WTC11 (cell line): ENCODE measurements around the gene ETNK1. TPM values are rescaled to one million over a fixed set of nuclear protein-coding genes. Genes with fewer than 3 reads are reported as not detected.

ENCODE experiments used
- ATAC-seq: fragments of 200-7000 bp; cut with Tn5 transposase; 2 replicates; pipeline ENCODE4 v1.10.0; 2021; ENCODE audit warnings: mild to moderate bottlenecking, moderate library complexity
- CTCF ChIA-PET: fragments of 300-600 bp; sonication (Branson Sonifier 250); formaldehyde crosslinking; loops from one replicate; lab custom pipeline; 2021; ENCODE audit warnings: antibody characterized with exemption; lab: Charles Lee
- POLR2A ChIA-PET: fragments of 350-600 bp; sonication (Branson Sonifier 250); formaldehyde crosslinking; loops from one replicate; lab custom pipeline; 2021; ENCODE audit warnings: antibody characterized with exemption; lab: Charles Lee
- DNase-seq: peaks from one replicate; pipeline ENCODE4 v3.0.0; 2021; ENCODE audit warnings: low spot score
- H3K27ac Mint-ChIP-seq: 2 replicates; pipeline ENCODE4 v1.8.0; 2021; ENCODE audit warnings: mixed read lengths
- H3K27me3 Mint-ChIP-seq: 2 replicates; pipeline ENCODE4 v1.8.0; 2021; ENCODE audit warnings: low read depth, mild to moderate bottlenecking, moderate library complexity, mixed read lengths
- H3K36me3 Mint-ChIP-seq: 2 replicates; pipeline ENCODE4 v1.8.0; 2021; ENCODE audit warnings: mixed read lengths
- H3K4me1 Mint-ChIP-seq: 2 replicates; pipeline ENCODE4 v1.8.0; 2022; ENCODE audit warnings: mixed read lengths
- H3K4me3 Mint-ChIP-seq: 2 replicates; pipeline ENCODE4 v1.8.0; 2021; ENCODE audit warnings: mild to moderate bottlenecking, moderate library complexity, mixed read lengths
- H3K9me3 Mint-ChIP-seq: 2 replicates; pipeline ENCODE4 v1.8.0; 2021; ENCODE audit warnings: mixed read lengths
- EMX1 ChIP-seq: fragments of 250-450 bp; sonication (Bioruptor Pico); IDR thresholded peaks from 2 replicates; pipeline ENCODE4 v1.8.0; 2021; ENCODE audit warnings: mild to moderate bottlenecking
- FOXP1 ChIP-seq: sonication (generic); formaldehyde crosslinking; IDR thresholded peaks from 2 replicates; pipeline ENCODE4 v1.8.0; 2022; ENCODE audit warnings: missing genetic modification reagents, mild to moderate bottlenecking, moderate library complexity, borderline replicate concordance
- NFE2L1 ChIP-seq: sonication (generic); formaldehyde crosslinking; IDR thresholded peaks from 2 replicates; pipeline ENCODE4 v1.8.1; 2023; ENCODE audit warnings: missing genetic modification reagents
- NR2C2 ChIP-seq: sonication (generic); formaldehyde crosslinking; IDR thresholded peaks from 2 replicates; pipeline ENCODE4 v1.8.0; 2022; ENCODE audit warnings: mild to moderate bottlenecking, missing genetic modification reagents
- OVOL2 ChIP-seq: fragments of 250-450 bp; sonication (Bioruptor Pico); IDR thresholded peaks from 2 replicates; pipeline ENCODE4 v1.9.0; 2021; ENCODE audit warnings: mild to moderate bottlenecking, borderline replicate concordance
- SMAD4 ChIP-seq: sonication (generic); formaldehyde crosslinking; IDR thresholded peaks from 2 replicates; pipeline ENCODE4 v1.8.0; 2022; ENCODE audit warnings: mild to moderate bottlenecking, missing genetic modification reagents
- TCF7 ChIP-seq: sonication (generic); formaldehyde crosslinking; IDR thresholded peaks from 2 replicates; pipeline ENCODE4 v1.8.0; 2022; ENCODE audit warnings: mild to moderate bottlenecking, low read depth, missing genetic modification reagents, moderate library complexity
- ZBTB21 ChIP-seq: sonication (generic); formaldehyde crosslinking; IDR thresholded peaks from 2 replicates; pipeline ENCODE4 v1.8.1; 2023; ENCODE audit warnings: mild to moderate bottlenecking, missing genetic modification reagents, borderline replicate concordance
- ZNF219 ChIP-seq: sonication (generic); formaldehyde crosslinking; IDR thresholded peaks from 2 replicates; pipeline ENCODE4 v1.8.0; 2023; ENCODE audit warnings: missing genetic modification reagents, mild to moderate bottlenecking, borderline replicate concordance
- ZNF317 ChIP-seq: sonication (generic); formaldehyde crosslinking; IDR thresholded peaks from 2 replicates; pipeline ENCODE4 v1.8.1; 2023; ENCODE audit warnings: low read depth, mild to moderate bottlenecking, moderate library complexity, missing genetic modification reagents, borderline replicate concordance
- total RNA-seq: library from RNA; stranded (reverse); gene quantifications from 3 replicates; pipeline ENCODE4 v1.2.3, GENCODE V29; 2021
- TF ChIP-seq, protein P1 (sequence below): sonication (generic); formaldehyde crosslinking; IDR thresholded peaks from 2 replicates; pipeline ENCODE4 v1.8.1; 2022; ENCODE audit warnings: mild to moderate bottlenecking, missing genetic modification reagents, moderate library complexity, borderline replicate concordance
- TF ChIP-seq, protein P2 (sequence below): sonication (generic); formaldehyde crosslinking; IDR thresholded peaks from 2 replicates; pipeline ENCODE4 v1.8.1; 2022; ENCODE audit warnings: low read depth, mild to moderate bottlenecking, moderate library complexity, missing genetic modification reagents, borderline replicate concordance
- TF ChIP-seq, protein P3 (sequence below): fragments of 200-600 bp; IDR thresholded peaks from 2 replicates; pipeline ENCODE4 v1.8.0; 2022; ENCODE audit warnings: antibody characterized with exemption
- TF ChIP-seq, protein P4 (sequence below): sonication (generic); formaldehyde crosslinking; IDR thresholded peaks from 2 replicates; pipeline ENCODE4 v1.8.0; 2023; ENCODE audit warnings: missing genetic modification reagents, mild to moderate bottlenecking, borderline replicate concordance
- TF ChIP-seq, protein P5 (sequence below): fragments of 250-450 bp; sonication (Bioruptor Pico); IDR thresholded peaks from 2 replicates; pipeline ENCODE4 v1.9.0; 2021; ENCODE audit warnings: mild to moderate bottlenecking
- TF ChIP-seq, protein P6 (sequence below): fragments of 250-450 bp; sonication (Bioruptor Pico); IDR thresholded peaks from 2 replicates; pipeline ENCODE4 v1.9.0; 2021; ENCODE audit warnings: moderate library complexity, mild to moderate bottlenecking, inconsistent platforms, borderline replicate concordance
- TF ChIP-seq, protein P7 (sequence below): fragments of 250-450 bp; sonication (Bioruptor Pico); IDR thresholded peaks from 2 replicates; pipeline ENCODE4 v1.9.0; 2021; ENCODE audit warnings: mild to moderate bottlenecking, borderline replicate concordance

Gene ETNK1
- total RNA-seq, 1 experiment from 2014 or later = 81.3 TPM

DNA sequence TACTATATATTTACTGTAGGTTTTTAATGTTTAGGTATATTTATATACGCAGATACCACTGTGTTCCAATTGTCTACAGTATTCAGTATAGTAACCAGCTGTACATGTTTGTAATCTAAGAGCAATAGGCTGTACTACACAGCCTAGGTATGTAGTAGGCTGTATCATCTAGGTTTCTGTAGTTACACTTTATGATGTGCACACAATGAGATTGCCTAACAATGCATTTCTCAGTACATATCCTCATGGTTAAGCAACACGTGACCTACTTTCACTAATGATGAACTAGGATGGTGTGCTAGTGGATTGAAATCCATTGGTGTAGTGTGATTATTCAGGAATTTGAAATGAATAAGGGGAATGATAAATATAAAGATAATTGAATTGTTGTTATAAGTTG, 77.7 kb downstream of the ETNK1 start (continued):
- no peak for TF ChIP-seq SMAD4
- TF ChIP-seq, protein P1, sequence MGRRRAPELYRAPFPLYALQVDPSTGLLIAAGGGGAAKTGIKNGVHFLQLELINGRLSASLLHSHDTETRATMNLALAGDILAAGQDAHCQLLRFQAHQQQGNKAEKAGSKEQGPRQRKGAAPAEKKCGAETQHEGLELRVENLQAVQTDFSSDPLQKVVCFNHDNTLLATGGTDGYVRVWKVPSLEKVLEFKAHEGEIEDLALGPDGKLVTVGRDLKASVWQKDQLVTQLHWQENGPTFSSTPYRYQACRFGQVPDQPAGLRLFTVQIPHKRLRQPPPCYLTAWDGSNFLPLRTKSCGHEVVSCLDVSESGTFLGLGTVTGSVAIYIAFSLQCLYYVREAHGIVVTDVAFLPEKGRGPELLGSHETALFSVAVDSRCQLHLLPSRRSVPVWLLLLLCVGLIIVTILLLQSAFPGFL (CRISPR knock-in tag) = no peak
- TF ChIP-seq FOXP1 (CRISPR knock-in tag) = no peak
- no peak for TF ChIP-seq ZBTB21 (CRISPR knock-in tag)
- no peak for TF ChIP-seq NFE2L1 (CRISPR knock-in tag)
- no peak for TF ChIP-seq EMX1 (CRISPR knock-in tag)
- no peak for TF ChIP-seq OVOL2
- no peak for TF ChIP-seq TCF7
- TF ChIP-seq ZNF219 (CRISPR knock-in tag) = no peak
- TF ChIP-seq NR2C2 (CRISPR knock-in tag) = no peak
- TF ChIP-seq, protein P2, sequence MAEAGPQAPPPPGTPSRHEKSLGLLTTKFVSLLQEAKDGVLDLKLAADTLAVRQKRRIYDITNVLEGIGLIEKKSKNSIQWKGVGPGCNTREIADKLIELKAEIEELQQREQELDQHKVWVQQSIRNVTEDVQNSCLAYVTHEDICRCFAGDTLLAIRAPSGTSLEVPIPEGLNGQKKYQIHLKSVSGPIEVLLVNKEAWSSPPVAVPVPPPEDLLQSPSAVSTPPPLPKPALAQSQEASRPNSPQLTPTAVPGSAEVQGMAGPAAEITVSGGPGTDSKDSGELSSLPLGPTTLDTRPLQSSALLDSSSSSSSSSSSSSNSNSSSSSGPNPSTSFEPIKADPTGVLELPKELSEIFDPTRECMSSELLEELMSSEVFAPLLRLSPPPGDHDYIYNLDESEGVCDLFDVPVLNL (CRISPR knock-in tag) = no peak
- TF ChIP-seq, protein P3, sequence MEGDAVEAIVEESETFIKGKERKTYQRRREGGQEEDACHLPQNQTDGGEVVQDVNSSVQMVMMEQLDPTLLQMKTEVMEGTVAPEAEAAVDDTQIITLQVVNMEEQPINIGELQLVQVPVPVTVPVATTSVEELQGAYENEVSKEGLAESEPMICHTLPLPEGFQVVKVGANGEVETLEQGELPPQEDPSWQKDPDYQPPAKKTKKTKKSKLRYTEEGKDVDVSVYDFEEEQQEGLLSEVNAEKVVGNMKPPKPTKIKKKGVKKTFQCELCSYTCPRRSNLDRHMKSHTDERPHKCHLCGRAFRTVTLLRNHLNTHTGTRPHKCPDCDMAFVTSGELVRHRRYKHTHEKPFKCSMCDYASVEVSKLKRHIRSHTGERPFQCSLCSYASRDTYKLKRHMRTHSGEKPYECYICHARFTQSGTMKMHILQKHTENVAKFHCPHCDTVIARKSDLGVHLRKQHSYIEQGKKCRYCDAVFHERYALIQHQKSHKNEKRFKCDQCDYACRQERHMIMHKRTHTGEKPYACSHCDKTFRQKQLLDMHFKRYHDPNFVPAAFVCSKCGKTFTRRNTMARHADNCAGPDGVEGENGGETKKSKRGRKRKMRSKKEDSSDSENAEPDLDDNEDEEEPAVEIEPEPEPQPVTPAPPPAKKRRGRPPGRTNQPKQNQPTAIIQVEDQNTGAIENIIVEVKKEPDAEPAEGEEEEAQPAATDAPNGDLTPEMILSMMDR = no peak

DNA sequence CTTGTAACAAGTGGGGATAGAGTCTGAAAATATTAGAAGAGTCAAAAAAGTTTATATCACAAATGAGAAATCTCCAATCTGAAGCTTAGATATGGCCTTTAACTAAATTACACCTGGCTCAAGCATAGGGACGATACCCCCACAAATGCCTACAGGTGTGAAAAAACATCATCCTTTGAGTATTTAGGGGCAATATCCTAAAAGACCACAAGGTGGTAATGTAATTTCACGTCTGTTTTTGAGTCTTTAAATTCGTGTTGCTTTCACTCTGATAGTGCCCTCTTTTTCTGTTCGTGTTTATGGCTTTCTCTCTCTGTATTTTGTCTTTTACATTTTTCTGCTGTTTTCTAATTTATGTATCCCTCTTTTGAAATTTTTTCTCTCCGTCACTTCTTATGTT, 84.3 kb downstream of the ETNK1 start:
- Mint-ChIP-seq H3K9me3 (no peaks in the 10 kb centered on the region), H3K4me1 (peaks cover 6% of the 10 kb centered on the region; the same call in 1 of the 2 replicates), H3K4me3 (no peak overlapping the region), H3K36me3 (no peaks in the 10 kb centered on the region), H3K27me3 (no peaks in the 10 kb centered on the region), H3K27ac (no peak overlapping the region)
- POLR2A ChIA-PET = no interaction called here
- no peak for DNase-seq
- peak; percentile 72 for ATAC-seq
- CTCF ChIA-PET = interaction anchor here (0.6 to 0.9 kb wide), 3 partner anchors 25 to 1901 kb away, joined by 3 read pairs; no protein-coding TSS in a partner anchor
- TF ChIP-seq, protein P4, sequence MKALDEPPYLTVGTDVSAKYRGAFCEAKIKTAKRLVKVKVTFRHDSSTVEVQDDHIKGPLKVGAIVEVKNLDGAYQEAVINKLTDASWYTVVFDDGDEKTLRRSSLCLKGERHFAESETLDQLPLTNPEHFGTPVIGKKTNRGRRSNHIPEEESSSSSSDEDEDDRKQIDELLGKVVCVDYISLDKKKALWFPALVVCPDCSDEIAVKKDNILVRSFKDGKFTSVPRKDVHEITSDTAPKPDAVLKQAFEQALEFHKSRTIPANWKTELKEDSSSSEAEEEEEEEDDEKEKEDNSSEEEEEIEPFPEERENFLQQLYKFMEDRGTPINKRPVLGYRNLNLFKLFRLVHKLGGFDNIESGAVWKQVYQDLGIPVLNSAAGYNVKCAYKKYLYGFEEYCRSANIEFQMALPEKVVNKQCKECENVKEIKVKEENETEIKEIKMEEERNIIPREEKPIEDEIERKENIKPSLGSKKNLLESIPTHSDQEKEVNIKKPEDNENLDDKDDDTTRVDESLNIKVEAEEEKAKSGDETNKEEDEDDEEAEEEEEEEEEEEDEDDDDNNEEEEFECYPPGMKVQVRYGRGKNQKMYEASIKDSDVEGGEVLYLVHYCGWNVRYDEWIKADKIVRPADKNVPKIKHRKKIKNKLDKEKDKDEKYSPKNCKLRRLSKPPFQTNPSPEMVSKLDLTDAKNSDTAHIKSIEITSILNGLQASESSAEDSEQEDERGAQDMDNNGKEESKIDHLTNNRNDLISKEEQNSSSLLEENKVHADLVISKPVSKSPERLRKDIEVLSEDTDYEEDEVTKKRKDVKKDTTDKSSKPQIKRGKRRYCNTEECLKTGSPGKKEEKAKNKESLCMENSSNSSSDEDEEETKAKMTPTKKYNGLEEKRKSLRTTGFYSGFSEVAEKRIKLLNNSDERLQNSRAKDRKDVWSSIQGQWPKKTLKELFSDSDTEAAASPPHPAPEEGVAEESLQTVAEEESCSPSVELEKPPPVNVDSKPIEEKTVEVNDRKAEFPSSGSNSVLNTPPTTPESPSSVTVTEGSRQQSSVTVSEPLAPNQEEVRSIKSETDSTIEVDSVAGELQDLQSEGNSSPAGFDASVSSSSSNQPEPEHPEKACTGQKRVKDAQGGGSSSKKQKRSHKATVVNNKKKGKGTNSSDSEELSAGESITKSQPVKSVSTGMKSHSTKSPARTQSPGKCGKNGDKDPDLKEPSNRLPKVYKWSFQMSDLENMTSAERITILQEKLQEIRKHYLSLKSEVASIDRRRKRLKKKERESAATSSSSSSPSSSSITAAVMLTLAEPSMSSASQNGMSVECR (CRISPR knock-in tag) = no peak
- TF ChIP-seq, protein P5, sequence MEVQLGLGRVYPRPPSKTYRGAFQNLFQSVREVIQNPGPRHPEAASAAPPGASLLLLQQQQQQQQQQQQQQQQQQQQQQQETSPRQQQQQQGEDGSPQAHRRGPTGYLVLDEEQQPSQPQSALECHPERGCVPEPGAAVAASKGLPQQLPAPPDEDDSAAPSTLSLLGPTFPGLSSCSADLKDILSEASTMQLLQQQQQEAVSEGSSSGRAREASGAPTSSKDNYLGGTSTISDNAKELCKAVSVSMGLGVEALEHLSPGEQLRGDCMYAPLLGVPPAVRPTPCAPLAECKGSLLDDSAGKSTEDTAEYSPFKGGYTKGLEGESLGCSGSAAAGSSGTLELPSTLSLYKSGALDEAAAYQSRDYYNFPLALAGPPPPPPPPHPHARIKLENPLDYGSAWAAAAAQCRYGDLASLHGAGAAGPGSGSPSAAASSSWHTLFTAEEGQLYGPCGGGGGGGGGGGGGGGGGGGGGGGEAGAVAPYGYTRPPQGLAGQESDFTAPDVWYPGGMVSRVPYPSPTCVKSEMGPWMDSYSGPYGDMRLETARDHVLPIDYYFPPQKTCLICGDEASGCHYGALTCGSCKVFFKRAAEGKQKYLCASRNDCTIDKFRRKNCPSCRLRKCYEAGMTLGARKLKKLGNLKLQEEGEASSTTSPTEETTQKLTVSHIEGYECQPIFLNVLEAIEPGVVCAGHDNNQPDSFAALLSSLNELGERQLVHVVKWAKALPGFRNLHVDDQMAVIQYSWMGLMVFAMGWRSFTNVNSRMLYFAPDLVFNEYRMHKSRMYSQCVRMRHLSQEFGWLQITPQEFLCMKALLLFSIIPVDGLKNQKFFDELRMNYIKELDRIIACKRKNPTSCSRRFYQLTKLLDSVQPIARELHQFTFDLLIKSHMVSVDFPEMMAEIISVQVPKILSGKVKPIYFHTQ = no peak
- TF ChIP-seq, protein P6, sequence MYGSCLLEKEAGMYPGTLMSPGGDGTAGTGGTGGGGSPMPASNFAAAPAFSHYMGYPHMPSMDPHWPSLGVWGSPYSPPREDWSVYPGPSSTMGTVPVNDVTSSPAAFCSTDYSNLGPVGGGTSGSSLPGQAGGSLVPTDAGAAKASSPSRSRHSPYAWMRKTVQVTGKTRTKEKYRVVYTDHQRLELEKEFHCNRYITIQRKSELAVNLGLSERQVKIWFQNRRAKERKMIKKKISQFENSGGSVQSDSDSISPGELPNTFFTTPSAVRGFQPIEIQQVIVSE = no peak
- TF ChIP-seq, protein P3 = peak; percentile 34; the same call in 1 of the 2 replicates
- TF ChIP-seq, protein P7, sequence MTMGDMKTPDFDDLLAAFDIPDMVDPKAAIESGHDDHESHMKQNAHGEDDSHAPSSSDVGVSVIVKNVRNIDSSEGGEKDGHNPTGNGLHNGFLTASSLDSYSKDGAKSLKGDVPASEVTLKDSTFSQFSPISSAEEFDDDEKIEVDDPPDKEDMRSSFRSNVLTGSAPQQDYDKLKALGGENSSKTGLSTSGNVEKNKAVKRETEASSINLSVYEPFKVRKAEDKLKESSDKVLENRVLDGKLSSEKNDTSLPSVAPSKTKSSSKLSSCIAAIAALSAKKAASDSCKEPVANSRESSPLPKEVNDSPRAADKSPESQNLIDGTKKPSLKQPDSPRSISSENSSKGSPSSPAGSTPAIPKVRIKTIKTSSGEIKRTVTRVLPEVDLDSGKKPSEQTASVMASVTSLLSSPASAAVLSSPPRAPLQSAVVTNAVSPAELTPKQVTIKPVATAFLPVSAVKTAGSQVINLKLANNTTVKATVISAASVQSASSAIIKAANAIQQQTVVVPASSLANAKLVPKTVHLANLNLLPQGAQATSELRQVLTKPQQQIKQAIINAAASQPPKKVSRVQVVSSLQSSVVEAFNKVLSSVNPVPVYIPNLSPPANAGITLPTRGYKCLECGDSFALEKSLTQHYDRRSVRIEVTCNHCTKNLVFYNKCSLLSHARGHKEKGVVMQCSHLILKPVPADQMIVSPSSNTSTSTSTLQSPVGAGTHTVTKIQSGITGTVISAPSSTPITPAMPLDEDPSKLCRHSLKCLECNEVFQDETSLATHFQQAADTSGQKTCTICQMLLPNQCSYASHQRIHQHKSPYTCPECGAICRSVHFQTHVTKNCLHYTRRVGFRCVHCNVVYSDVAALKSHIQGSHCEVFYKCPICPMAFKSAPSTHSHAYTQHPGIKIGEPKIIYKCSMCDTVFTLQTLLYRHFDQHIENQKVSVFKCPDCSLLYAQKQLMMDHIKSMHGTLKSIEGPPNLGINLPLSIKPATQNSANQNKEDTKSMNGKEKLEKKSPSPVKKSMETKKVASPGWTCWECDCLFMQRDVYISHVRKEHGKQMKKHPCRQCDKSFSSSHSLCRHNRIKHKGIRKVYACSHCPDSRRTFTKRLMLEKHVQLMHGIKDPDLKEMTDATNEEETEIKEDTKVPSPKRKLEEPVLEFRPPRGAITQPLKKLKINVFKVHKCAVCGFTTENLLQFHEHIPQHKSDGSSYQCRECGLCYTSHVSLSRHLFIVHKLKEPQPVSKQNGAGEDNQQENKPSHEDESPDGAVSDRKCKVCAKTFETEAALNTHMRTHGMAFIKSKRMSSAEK (CRISPR knock-in tag) = no peak
- no peak for TF ChIP-seq ZNF317 (CRISPR knock-in tag)
